ENCODE measurements around the gene SERPINF2.

DNA sequence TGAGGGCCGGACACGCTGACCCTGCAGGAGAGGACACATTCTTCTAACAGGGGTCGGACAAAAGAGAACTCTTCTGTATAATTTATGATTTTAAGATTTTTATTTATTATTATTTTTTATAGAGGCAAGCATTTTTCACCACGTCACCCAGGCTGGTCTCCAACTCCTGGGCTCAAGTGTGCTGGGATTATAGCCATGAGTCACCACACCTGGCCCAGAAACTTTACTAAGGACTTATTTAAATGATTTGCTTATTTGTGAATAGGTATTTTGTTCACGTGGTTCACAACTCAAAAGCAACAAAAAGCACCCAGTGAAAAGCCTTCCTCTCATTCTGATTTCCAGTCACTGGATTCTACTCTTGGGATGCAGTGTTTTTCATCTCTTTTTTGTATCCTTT lies 16.9 kb downstream of the SERPINF2 start:
- TF ChIP-seq EZH2 (IDR thresholded peaks at IDR 0.05; ENCODE audit: borderline replicate concordance, low read length) = no peak
- TF ChIP-seq, protein P1, sequence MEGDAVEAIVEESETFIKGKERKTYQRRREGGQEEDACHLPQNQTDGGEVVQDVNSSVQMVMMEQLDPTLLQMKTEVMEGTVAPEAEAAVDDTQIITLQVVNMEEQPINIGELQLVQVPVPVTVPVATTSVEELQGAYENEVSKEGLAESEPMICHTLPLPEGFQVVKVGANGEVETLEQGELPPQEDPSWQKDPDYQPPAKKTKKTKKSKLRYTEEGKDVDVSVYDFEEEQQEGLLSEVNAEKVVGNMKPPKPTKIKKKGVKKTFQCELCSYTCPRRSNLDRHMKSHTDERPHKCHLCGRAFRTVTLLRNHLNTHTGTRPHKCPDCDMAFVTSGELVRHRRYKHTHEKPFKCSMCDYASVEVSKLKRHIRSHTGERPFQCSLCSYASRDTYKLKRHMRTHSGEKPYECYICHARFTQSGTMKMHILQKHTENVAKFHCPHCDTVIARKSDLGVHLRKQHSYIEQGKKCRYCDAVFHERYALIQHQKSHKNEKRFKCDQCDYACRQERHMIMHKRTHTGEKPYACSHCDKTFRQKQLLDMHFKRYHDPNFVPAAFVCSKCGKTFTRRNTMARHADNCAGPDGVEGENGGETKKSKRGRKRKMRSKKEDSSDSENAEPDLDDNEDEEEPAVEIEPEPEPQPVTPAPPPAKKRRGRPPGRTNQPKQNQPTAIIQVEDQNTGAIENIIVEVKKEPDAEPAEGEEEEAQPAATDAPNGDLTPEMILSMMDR (IDR thresholded peaks at IDR 0.05; ENCODE audit: low read length) = no peak
